Adrenal gland (tissue), 5 donors: ENCODE results near the gene TNRC6C.

Source experiments
- POLR2A ChIP-seq, 2 donors: fragments of 450-650 bp; IDR thresholded peaks; one replicate each; pipeline ENCODE4 v1.6.1; 2017; ENCODE audit warnings: antibody characterized with exemption in 2 of 2, mild to moderate bottlenecking in 2 of 2, moderate library complexity in 1 of 2
- TF ChIP-seq, protein P1 (sequence below), 6 experiments: fragments of 450-650 bp in 4 of 6; fragments of 200-600 bp in 2 of 6; sonication (generic) in 1 of 6; IDR thresholded peaks; 1 replicate in 5 of 6; 2 replicates in 1 of 6; pipeline versions ENCODE4 v1.5.1 to v1.8.0; 2016 to 2021; ENCODE audit warnings: antibody characterized with exemption in 6 of 6, mild to moderate bottlenecking in 2 of 6, moderate library complexity in 1 of 6
- donor health status: DM: no; HTN: no; CAD: no.

DNA sequence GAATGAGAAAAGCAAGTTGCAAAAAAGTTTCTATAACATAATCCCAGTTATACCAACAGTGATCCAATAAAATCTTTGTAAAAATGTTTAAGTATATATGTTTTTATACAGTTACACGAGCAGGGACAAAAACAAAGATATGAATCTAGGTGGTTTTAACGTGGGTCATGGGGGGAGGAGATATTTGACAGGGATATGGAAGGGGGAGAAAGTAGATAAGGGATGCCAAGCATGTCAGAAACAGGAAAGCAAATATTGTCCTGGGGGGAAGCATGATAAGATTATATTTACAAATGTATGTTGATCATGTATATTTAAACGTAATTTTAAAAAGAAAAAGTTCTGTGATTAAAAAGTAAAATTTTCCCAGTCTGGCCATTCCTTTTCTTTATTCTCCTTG is 43.1 kb downstream of the TNRC6C start:
- TF ChIP-seq POLR2A (IDR thresholded peaks at IDR 0.05): no peak
- TF ChIP-seq, protein P1, sequence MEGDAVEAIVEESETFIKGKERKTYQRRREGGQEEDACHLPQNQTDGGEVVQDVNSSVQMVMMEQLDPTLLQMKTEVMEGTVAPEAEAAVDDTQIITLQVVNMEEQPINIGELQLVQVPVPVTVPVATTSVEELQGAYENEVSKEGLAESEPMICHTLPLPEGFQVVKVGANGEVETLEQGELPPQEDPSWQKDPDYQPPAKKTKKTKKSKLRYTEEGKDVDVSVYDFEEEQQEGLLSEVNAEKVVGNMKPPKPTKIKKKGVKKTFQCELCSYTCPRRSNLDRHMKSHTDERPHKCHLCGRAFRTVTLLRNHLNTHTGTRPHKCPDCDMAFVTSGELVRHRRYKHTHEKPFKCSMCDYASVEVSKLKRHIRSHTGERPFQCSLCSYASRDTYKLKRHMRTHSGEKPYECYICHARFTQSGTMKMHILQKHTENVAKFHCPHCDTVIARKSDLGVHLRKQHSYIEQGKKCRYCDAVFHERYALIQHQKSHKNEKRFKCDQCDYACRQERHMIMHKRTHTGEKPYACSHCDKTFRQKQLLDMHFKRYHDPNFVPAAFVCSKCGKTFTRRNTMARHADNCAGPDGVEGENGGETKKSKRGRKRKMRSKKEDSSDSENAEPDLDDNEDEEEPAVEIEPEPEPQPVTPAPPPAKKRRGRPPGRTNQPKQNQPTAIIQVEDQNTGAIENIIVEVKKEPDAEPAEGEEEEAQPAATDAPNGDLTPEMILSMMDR (IDR thresholded peaks at IDR 0.05): no peak
